Mammary epithelial cell (primary cell): ENCODE measurements around the gene TRPV6.

Experiments used
- EZH2 ChIP-seq: IDR thresholded peaks from 2 replicates; pipeline ENCODE4 v1.6.1; 2012; ENCODE audit warnings: low read length, inconsistent platforms, borderline replicate concordance
- TF ChIP-seq, protein P1 (sequence below), 2 donors: IDR thresholded peaks in 1 of 2; conservative IDR thresholded peaks in 1 of 2; 2 replicates each; pipeline ENCODE4 v1.5.1; 2011 to 2012; ENCODE audit warnings: inconsistent platforms in 2 of 2, low read length in 2 of 2, mild to moderate bottlenecking in 2 of 2, control low read depth in 1 of 2, low read depth in 1 of 2; ENCODE audit not compliant: insufficient read depth in 1 of 2; ENCODE audit errors: extremely low read depth in 1 of 2

DNA sequence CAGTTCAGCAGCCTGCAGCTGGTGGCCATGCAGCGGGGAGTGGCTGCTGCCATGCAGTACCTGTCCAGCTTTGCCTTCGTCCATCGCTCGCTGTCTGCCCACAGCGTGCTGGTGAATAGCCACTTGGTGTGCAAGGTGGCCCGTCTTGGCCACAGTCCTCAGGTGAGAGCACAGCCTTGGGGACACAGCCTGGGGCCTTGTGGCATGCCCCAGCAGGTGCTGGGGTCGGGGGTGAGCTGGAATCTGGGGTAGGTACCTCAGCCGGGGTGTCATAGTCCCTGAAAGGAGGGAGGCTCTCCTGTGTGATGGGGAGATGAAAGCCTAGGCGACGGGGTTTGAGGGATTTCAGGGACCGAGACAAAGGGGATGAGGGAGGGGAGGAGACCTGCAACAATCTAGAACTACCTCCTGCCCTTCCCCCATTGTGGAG is 16.5 kb downstream of the TRPV6 start:
- TF ChIP-seq, protein P1, sequence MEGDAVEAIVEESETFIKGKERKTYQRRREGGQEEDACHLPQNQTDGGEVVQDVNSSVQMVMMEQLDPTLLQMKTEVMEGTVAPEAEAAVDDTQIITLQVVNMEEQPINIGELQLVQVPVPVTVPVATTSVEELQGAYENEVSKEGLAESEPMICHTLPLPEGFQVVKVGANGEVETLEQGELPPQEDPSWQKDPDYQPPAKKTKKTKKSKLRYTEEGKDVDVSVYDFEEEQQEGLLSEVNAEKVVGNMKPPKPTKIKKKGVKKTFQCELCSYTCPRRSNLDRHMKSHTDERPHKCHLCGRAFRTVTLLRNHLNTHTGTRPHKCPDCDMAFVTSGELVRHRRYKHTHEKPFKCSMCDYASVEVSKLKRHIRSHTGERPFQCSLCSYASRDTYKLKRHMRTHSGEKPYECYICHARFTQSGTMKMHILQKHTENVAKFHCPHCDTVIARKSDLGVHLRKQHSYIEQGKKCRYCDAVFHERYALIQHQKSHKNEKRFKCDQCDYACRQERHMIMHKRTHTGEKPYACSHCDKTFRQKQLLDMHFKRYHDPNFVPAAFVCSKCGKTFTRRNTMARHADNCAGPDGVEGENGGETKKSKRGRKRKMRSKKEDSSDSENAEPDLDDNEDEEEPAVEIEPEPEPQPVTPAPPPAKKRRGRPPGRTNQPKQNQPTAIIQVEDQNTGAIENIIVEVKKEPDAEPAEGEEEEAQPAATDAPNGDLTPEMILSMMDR (conservative IDR thresholded peaks at IDR 0.05 in 1 of 2, IDR thresholded peaks at IDR 0.05 in 1 of 2; ENCODE audit: extremely low read depth in 1 of 2, insufficient read depth in 1 of 2, low read depth in 1 of 2, low read length in 2 of 2), result no peak
- TF ChIP-seq EZH2, result no peak
